MM.1S (cell line): Measurements from ENCODE around the gene SUSD2.
A peak's percentile ranks its signal among the peaks of the same experiment; 100 is the strongest.

Experiments
- DNase-seq: peaks from one replicate; pipeline ENCODE4 v3.0.0-alpha.2; 2015
- H2AFZ ChIP-seq: fragments of 300-600 bp; sonication (generic); 2 replicates; pipeline ENCODE4 v1.6.0; 2016; ENCODE audit warnings: antibody characterized with exemption, low read length
- H3F3A ChIP-seq: fragments of 300-600 bp; sonication (generic); 2 replicates; pipeline ENCODE4 v1.6.1; 2016; ENCODE audit warnings: mild to moderate bottlenecking, antibody characterized with exemption, low read length, moderate library complexity, mixed read lengths; ENCODE audit not compliant: insufficient read depth
- H3K27ac ChIP-seq: fragments of 300-600 bp; sonication (generic); 2 replicates; pipeline ENCODE4 v1.5.1; 2016; ENCODE audit warnings: mild to moderate bottlenecking, low read length
- H3K27me3 ChIP-seq: fragments of 300-600 bp; sonication (generic); replicated peaks from 2 replicates; pipeline ENCODE4 v1.6.0; 2016; ENCODE audit warnings: low read length; ENCODE audit not compliant: insufficient read depth
- H3K36me3 ChIP-seq: fragments of 300-600 bp; sonication (generic); replicated peaks from 2 replicates; pipeline ENCODE4 v1.6.1; 2016; ENCODE audit warnings: mild to moderate bottlenecking, low read length, mixed read lengths; ENCODE audit not compliant: insufficient read depth
- H3K4me1 ChIP-seq: fragments of 300-600 bp; sonication (generic); 2 replicates; pipeline ENCODE4 v1.6.1; 2016; ENCODE audit warnings: low read length, mixed read lengths
- H3K4me2 ChIP-seq: fragments of 300-600 bp; sonication (generic); 2 replicates; pipeline ENCODE4 v1.6.0; 2016; ENCODE audit warnings: low read depth, low read length
- H3K4me3 ChIP-seq: fragments of 300-600 bp; sonication (generic); 2 replicates; pipeline ENCODE4 v1.5.1; 2016; ENCODE audit warnings: low read length, mixed read lengths
- H3K79me2 ChIP-seq: fragments of 300-600 bp; sonication (generic); 2 replicates; pipeline ENCODE4 v1.6.1; 2016; ENCODE audit warnings: mixed run types, low read length, mixed read lengths
- H3K9ac ChIP-seq: fragments of 300-600 bp; sonication (generic); 2 replicates; pipeline ENCODE4 v1.6.1; 2016; ENCODE audit warnings: low read length, mixed read lengths
- H3K9me2 ChIP-seq: fragments of 300-600 bp; sonication (generic); replicated peaks from 2 replicates; pipeline ENCODE4 v1.6.1; 2016; ENCODE audit warnings: mild to moderate bottlenecking, low read length, mixed read lengths; ENCODE audit not compliant: insufficient read depth
- H3K9me3 ChIP-seq: fragments of 300-600 bp; sonication (generic); replicated peaks from 2 replicates; pipeline ENCODE4 v1.6.1; 2016; ENCODE audit warnings: mild to moderate bottlenecking, low read length, mixed read lengths; ENCODE audit not compliant: insufficient read depth
- H4K20me1 ChIP-seq: fragments of 300-600 bp; sonication (generic); 2 replicates; pipeline ENCODE4 v1.6.1; 2016; ENCODE audit warnings: mild to moderate bottlenecking, low read length, moderate library complexity, mixed read lengths; ENCODE audit not compliant: insufficient read depth
- CTCF ChIP-seq: fragments of 300-600 bp; sonication (generic); IDR thresholded peaks from 2 replicates; pipeline ENCODE4 v1.5.1; 2016; ENCODE audit warnings: antibody characterized with exemption, low read length, mixed read lengths
- EZH2 ChIP-seq: fragments of 300-600 bp; sonication (generic); optimal IDR thresholded peaks from 2 replicates; pipeline ENCODE3; 2017; ENCODE audit warnings: low read depth, mild to moderate bottlenecking, antibody characterized with exemption, low read length, mixed read lengths
- EZH2phosphoT487 ChIP-seq: fragments of 300-600 bp; sonication (generic); IDR thresholded peaks from 2 replicates; pipeline ENCODE4 v1.6.1; 2018; ENCODE audit warnings: antibody characterized with exemption, low read length

Gene SUSD2

GRCh38 chr22:24153959-24154358 is 27.3 kb upstream of the SUSD2 start:
- Histone ChIP-seq H3K79me2 (peaks cover 31% of the 10 kb centered on the region), H3K27me3 (no peaks in the 10 kb centered on the region), H4K20me1 (no peaks in the 10 kb centered on the region), H3F3A (peaks cover 26% of the 10 kb centered on the region), H3K36me3 (no peaks in the 10 kb centered on the region), H3K4me1 (peaks cover 36% of the 10 kb centered on the region), H3K9ac (no peak overlapping the region), H3K27ac (peak overlapping the region; percentile 14; the same call in 1 of the 2 replicates), H3K4me3 (no peak overlapping the region), H3K4me2 (no peak overlapping the region), H2AFZ (no peak overlapping the region), H3K9me2 (no peaks in the 10 kb centered on the region), H3K9me3 (no peaks in the 10 kb centered on the region)
- no peak for DNase-seq
- no peak for TF ChIP-seq EZH2
- no peak for TF ChIP-seq CTCF
- TF ChIP-seq EZH2phosphoT487 = no peak

DNA sequence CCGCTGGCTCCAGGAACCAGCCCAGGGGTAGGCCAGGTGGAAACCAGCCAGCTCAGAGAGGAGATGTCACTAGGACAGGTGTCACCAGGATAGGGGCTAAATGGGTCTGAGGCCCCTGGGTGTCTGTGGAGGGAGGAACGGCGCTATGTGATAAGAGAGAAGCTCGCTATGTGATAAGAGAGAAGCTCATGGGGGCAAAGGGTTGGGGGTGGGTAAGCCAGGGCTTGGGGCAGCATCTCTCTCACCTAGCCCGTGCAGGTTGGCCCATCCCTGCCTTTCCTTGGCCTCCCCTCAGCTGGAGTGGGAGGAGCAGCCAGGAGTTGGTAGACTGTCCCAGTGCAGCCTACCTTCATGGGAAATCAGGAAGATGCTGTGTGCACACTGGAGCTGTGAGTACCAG is 26.5 kb upstream of the SUSD2 start:
- Histone ChIP-seq H4K20me1 (no peaks in the 10 kb centered on the region), H3K4me1 (peaks cover 35% of the 10 kb centered on the region), H3K9ac (no peak overlapping the region), H3K27ac (no peak overlapping the region), H3K4me3 (no peak overlapping the region), H3K36me3 (no peaks in the 10 kb centered on the region), H3F3A (peaks cover 26% of the 10 kb centered on the region), H3K4me2 (no peak overlapping the region), H3K9me2 (no peaks in the 10 kb centered on the region), H3K27me3 (no peaks in the 10 kb centered on the region), H2AFZ (no peak overlapping the region), H3K79me2 (peaks cover 36% of the 10 kb centered on the region), H3K9me3 (no peaks in the 10 kb centered on the region)
- no peak for TF ChIP-seq CTCF
- TF ChIP-seq EZH2phosphoT487 = no peak
- TF ChIP-seq EZH2 = no peak
- no peak for DNase-seq

DNA sequence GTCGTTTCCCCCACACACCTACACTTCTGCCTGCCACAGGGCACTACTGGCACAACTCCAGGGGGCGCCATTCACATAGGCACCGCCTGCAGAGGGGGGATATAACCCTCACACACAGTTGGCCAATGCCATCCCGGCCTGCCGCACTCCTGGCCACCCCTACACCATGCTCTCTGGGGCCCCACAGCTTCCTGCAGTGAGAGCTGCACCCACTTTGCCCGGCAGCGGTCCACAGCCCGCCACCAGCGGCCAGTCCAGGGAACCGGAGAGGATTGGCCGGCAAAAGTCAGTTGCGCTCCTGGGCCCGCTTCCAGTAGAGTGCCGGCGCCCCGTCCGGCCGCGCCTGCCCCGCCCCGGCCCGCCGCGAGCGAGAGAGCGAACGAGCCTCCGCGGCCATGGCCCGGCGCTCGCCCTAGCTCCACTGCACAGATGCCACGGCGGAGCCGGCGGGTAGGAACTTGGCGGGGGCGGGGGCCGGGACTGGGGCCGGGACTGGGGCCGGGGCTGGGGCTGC is 25.6 kb upstream of the SUSD2 start:
- no peaks in the 10 kb centered on the region for H4K20me1 ChIP-seq
- no peaks in the 10 kb centered on the region for H3K36me3 ChIP-seq
- H3K4me1 ChIP-seq = peaks cover 35% of the 10 kb centered on the region
- peak overlapping the region; percentile 98 for H3K4me2 ChIP-seq
- peaks cover 44% of the 10 kb centered on the region for H3K79me2 ChIP-seq
- no peaks in the 10 kb centered on the region for H3K9me3 ChIP-seq
- peak overlapping the region; percentile 56; the same call in 1 of the 2 replicates for H3K9ac ChIP-seq
- H3F3A ChIP-seq = peaks cover 26% of the 10 kb centered on the region
- no peak for TF ChIP-seq EZH2phosphoT487
- no peak for TF ChIP-seq EZH2
- peak; percentile 68 for TF ChIP-seq CTCF
- H3K4me3 ChIP-seq = peak overlapping the region; percentile 96
- H3K9me2 ChIP-seq = no peaks in the 10 kb centered on the region
- H3K27me3 ChIP-seq = no peaks in the 10 kb centered on the region
- H2AFZ ChIP-seq = no peak overlapping the region
- peak; percentile 61 for DNase-seq
- peak overlapping the region; percentile 37; the same call in 1 of the 2 replicates for H3K27ac ChIP-seq
